GM19395 (cell line): ENCODE results near the gene ARF3.

ENCODE experiments used
- ATAC-seq: cut with Tn5 transposase; IDR thresholded peaks from one replicate; pipeline ENCODE4 v1.9.1; 2021; ENCODE audit warnings: mild to moderate bottlenecking, moderate library complexity; ENCODE audit not compliant: unreplicated experiment

The ARF3 gene

DNA sequence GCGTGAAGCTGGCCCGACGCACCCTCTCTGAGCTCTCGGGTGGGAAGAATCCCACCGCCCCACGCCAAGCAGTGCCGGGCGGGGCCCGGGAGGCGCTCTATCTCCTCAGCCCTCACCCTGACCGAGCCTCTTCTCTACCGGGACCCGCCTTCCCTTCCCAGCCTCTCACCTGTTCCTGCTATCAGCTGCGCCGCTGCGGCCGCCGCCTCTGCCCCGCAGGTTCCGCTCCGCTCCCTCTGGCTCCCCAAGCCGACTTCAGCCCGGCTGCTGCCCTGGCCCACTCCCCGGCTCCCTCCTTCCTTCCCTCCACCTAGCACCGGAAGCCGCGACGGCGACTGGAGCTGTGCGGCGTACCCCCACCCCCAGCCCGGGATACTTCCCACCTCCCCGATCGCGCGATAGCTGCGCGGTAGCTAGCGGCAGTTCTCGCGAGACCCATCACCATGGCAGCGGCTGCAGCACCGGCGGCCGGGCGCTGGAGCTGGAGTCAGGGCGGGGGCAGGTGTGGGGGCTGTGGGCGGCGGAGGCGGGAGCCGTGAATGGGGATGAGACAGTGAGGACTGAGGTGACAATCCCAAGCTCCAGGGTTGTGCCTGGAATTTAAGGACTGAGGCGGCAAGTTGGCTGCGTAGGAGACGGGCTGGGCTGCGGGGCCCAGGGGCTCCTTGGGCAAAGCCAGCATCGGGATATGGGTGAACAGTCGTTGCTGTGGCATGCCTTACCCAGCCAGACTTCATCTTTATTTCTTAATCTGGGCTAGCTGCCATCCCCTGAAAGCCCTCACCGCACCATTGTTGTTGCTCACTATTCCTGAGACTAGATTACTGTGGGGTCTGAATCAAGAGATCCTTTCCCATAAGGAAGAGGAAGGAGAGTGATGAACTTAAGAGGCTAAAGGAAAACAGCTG lies at the start of gene ARF3:
TSS of gene ARF3 (minus strand) at position 347 of the 908 bp plus-strand sequence. CDS start 16,392 bp downstream, outside the sequence.
- ATAC-seq, result peak; percentile 83

DNA sequence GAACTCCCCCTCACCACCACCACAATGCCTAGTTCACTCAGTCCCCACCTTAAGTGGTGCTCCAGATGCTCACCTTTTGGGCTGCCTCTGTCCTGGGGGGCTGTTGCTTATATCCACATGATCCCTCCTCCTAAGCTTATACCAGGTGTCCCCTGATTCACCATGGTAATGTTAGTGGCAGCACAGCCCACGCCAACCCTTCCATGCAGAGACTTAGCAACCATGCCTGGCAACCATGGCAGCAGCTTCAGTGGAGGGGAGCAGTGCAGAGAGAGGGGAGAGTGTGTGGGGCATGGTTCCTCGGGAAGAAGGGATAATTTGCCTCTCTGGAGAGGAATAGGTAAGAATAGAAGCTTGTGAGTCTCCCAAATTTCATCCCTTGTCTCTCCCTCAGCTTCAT lies 43.1 kb upstream of the ARF3 start:
- ATAC-seq, result no peak

GRCh38 chr12:48999371-49000131 lies 42.3 kb upstream of the ARF3 start, which contains the start of gene DDN:
Gene DDN (minus strand): TSS chr12:48999375. CDS start chr12:48999287, 88 bp downstream.
- ATAC-seq, result peak; percentile 49

DNA sequence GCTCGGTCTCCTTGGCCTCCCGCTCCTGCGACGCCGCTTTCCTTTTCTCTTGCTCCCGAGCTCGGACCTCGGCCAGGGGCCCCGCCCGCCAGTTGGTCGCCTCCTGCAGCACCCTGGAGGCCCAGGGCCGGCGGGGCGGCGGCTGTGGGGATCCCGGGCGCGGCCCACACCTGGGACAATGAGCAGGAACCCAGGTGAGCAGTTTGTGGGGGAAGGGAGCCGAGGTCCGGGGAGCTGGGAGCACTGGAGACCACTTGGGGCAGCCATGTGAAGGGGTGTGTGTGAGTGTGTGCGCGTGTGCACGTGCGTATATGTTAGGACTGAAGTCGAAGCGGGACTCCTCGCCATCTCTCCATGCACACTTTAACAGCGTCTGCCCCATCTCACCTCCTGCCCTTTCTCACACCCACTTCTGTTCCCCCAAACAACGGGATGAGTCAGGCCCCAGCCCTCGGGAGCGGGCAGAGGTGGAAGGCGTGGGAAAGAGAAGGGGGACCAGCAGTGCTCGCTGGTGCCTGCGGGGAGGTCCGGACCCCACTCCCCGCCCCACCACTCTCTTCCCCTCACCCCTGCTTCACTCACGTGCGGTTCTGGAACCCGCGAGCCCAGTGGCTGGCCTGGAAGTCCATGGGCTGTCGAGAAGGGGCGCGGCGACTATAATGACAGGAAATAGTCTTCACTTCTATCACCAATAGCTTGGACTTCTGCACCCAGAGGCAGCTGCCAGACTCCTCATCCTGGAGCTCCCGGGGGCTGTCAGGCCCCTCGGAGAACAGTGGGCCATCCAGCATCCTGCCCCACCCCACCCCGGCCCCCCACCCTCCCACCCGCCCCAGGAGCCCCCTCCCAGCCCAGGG lies 41.4 kb upstream of the ARF3 start:
- peak; percentile 19 for ATAC-seq

- peak; percentile 38 for ATAC-seq
Measured at GRCh38 chr12:48997719-48998496, 40.6 kb upstream of the ARF3 start.

DNA sequence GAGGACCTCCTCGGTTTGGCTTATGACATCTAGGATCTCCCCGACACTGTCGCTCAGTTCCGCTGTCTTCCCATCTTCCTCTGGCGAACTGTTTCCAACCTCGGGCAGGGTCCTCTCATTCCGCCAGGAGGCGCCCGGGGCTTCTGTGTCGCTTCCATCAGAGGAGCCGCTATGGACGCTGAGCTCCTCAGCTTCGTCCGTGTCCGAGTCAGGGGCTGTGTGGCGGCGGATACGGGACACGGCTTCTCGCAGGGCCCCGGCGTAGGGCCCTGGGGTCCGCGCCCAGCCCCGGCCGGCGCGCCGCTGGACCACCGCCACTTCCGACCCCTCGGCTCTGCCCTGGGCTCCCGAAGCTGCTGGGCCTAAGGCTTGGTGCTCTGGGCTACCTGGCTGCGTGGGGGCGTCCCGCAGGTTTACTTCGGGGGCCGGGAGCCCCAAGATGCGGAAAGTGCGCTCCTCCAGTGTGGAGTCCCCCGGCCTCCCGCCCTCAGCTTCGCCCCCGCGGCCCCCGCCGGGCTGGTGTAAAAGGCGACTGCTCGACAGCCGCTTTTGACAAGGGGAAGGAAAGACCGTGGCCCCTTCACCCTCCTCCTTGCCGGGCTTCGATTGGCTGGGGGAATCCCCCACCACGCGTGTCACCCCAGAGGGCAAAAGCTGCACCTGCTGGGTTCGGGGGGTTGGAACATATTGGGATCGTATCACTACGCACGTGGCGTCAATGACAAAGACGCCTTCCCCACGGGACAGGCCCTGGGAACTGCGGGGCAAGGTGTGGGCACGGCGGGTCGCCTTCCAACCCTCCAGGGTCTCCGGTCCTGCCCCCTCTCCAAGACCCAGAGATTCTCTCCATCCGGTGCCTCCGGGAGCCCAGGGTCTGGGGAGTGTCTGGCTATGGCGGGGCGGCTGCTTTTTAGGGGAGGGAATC lies 39.8 kb upstream of the ARF3 start:
- ATAC-seq, result no peak

GRCh38 chr12:48995086-48995879 lies 38.0 kb upstream of the ARF3 start:
- no peak for ATAC-seq

- no peak for ATAC-seq
Measured at GRCh38 chr12:48994224-48995085, 37.2 kb upstream of the ARF3 start.

DNA sequence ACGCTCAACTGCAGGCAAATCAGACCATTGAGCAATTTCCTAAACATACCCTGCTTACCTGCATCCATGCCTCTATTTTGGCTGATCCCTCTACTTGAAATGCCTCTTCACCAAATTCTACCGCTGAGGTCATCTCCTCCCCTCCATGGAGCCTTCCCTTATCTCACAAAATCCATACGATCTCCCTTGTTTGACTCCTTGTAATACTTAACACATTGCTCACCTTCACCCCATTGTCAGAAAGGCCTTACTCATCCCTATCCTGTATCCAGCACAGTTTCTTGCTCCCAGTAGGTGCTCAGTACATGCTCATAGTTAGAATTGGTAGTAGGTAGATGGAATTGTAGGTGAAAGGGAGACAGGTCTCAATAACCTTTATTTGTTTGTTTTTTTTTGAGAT lies 36.5 kb upstream of the ARF3 start:
- no peak for ATAC-seq

- no peak for ATAC-seq
Measured at GRCh38 chr12:48991247-48992050, 34.2 kb upstream of the ARF3 start.

DNA sequence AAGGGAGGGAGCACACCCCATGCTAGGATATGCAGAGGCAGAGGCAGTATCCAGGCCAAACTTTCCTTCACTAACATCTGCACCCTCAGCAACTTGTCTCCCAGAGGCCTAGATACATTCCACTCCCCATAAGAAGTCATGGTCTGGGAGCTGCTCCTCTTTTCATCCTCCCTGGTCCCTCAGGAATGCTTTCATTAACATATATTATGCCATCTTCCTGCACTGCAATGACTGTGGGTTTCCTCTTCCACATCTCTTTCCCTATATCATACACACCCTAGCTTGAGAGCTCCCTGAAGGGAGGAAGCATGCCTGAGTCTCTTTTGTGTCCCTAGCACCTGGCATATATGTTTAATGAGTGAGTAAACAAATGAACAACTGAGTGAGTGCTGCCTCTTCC lies 33.3 kb upstream of the ARF3 start:
- no peak for ATAC-seq

DNA sequence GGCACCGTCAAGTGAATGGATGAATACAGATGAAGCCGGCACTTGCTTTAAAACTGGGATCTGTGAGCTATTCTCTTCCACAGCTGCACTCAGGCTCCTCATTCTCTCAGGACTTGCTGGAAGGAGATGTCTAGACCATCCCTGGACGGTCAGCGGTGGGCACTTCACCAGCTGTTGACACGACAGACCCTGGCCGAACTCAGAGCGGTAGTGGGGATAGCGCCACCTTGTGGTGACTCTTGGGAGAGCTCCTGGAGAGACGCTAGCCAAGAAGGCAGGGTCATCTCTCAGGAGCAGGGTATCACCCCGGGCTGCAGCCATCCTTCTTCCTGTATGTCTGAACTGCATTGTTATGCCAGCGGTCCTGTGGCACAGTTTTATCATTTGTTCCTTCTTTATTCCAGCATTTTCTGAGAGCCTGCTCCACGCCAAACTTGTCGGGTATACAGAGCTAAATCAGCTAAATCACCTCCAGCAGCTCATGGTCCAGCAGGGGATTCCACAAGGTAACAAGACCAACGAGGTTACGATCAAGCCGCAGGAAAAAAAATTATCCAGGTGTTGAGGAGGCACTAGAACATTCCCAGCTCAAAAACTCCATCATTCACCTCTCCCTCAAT lies 30.9 kb upstream of the ARF3 start:
- ATAC-seq, result no peak

DNA sequence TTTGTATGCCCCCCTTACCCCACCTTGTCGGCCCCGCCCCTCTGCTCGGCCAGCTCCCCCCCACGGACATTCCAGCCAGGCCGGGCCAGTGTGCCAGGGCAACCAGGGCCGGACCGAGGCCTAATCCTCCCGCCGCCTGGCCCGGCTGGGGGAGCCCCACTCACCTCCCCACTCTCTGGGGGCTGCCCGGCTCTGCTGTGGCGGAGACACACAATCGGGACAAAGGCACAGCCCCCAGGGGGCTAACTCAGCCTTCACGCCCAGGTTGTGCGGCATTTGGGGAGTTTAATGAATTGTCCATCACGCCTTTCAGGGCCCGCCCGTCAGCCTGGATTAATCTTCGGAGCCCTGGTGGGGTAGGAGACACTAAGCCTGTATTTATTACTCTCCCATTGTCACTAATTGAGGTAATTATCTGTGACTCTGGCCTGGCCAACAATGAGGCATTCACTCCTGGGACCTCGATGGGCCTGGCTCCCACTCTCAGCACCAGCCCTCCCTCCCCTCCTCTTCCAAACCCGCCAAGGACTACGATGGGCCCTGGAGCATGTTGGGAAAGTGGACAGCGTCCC lies 29.5 kb upstream of the ARF3 start:
- ATAC-seq, result no peak

- ATAC-seq, result no peak
Measured at GRCh38 chr12:48985901-48986300, 28.6 kb upstream of the ARF3 start.

DNA sequence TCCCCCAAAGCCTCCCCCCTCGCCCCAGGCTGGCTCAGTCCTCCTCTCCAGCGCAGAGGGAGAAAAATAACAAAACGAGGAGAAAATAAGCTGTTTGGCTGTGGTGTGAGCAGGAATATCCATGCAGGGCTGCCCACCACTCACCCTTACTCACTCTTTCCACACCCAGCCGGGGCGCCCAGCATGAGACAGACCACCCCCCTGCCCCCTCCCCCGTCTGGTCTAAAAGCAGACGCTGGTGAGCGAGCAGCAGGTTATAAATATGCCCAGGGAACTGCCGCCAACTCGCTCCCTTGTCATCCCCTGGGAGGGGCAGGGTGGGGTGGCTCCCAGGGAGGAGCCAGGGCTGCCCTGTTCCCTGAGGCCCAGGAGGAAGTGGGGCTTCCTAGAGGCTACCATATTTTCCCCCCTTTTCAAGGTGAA lies 28.2 kb upstream of the ARF3 start:
- ATAC-seq, result no peak
